Measurements from ENCODE around the gene FDXR. TPM values are rescaled to one million over a fixed set of nuclear protein-coding genes. Genes with fewer than 3 reads are reported as not detected.

FDXR gene
- total RNA-seq, 1 donor: 23.5 TPM

- Histone ChIP-seq H3K27ac (ENCODE audit: low read depth, low read length) (no peak overlapping the region), H3K9me3 (ENCODE audit: low read depth, low read length) (no peaks in the 10 kb centered on the region), H3K4me1 (ENCODE audit: insufficient read depth, low read length) (no peaks in the 10 kb centered on the region), H3K79me2 (ENCODE audit: insufficient read depth, low read length) (no peaks in the 10 kb centered on the region), H3K36me3 (ENCODE audit: insufficient read depth, low read length) (no peaks in the 10 kb centered on the region), H3K4me3 (ENCODE audit: insufficient read depth, low read length) (no peak overlapping the region), H4K20me1 (ENCODE audit: insufficient read depth, low read length) (no peaks in the 10 kb centered on the region), H2AFZ (ENCODE audit: low read length) (no peak overlapping the region), H3K4me2 (ENCODE audit: insufficient read depth, low read length) (no peak overlapping the region), H3K27me3 (ENCODE audit: insufficient read depth, low read length) (peaks cover 52% of the 10 kb centered on the region)
- TF ChIP-seq CTCF (IDR thresholded peaks at IDR 0.05; ENCODE audit: extremely low read depth, low read depth, low read length): no peak
- no peak for DNase-seq (ENCODE audit: insufficient read length, low spot score, missing footprints)
These were observed 20.4 kb downstream of the FDXR start for GRCh38 chr17:74852237-74853047.

GRCh38 chr17:74851612-74852236 lies 21.1 kb downstream of the FDXR start:
- no peak overlapping the region for H3K27ac ChIP-seq (ENCODE audit: low read depth, low read length)
- H3K4me3 ChIP-seq (ENCODE audit: insufficient read depth, low read length): no peak overlapping the region
- H3K27me3 ChIP-seq (ENCODE audit: insufficient read depth, low read length): peaks cover 47% of the 10 kb centered on the region
- H4K20me1 ChIP-seq (ENCODE audit: insufficient read depth, low read length): no peaks in the 10 kb centered on the region
- no peaks in the 10 kb centered on the region for H3K36me3 ChIP-seq (ENCODE audit: insufficient read depth, low read length)
- H2AFZ ChIP-seq (ENCODE audit: low read length): no peak overlapping the region
- no peaks in the 10 kb centered on the region for H3K79me2 ChIP-seq (ENCODE audit: insufficient read depth, low read length)
- H3K9me3 ChIP-seq (ENCODE audit: low read depth, low read length): no peaks in the 10 kb centered on the region
- H3K4me2 ChIP-seq (ENCODE audit: insufficient read depth, low read length): no peak overlapping the region
- no peak for TF ChIP-seq CTCF (IDR thresholded peaks at IDR 0.05; ENCODE audit: extremely low read depth, low read depth, low read length)
- no peak for DNase-seq (ENCODE audit: insufficient read length, low spot score, missing footprints)
- H3K4me1 ChIP-seq (ENCODE audit: insufficient read depth, low read length): no peaks in the 10 kb centered on the region

- no peak for DNase-seq (ENCODE audit: insufficient read length, low spot score, missing footprints)
- no peaks in the 10 kb centered on the region for H3K9me3 ChIP-seq (ENCODE audit: low read depth, low read length)
- no peaks in the 10 kb centered on the region for H3K36me3 ChIP-seq (ENCODE audit: insufficient read depth, low read length)
- H3K79me2 ChIP-seq (ENCODE audit: insufficient read depth, low read length): no peaks in the 10 kb centered on the region
- H3K4me2 ChIP-seq (ENCODE audit: insufficient read depth, low read length): no peak overlapping the region
- H3K4me1 ChIP-seq (ENCODE audit: insufficient read depth, low read length): no peaks in the 10 kb centered on the region
- no peaks in the 10 kb centered on the region for H4K20me1 ChIP-seq (ENCODE audit: insufficient read depth, low read length)
- TF ChIP-seq CTCF (IDR thresholded peaks at IDR 0.05; ENCODE audit: extremely low read depth, low read depth, low read length): no peak
- H3K4me3 ChIP-seq (ENCODE audit: insufficient read depth, low read length): no peak overlapping the region
- no peak overlapping the region for H2AFZ ChIP-seq (ENCODE audit: low read length)
- no peak overlapping the region for H3K27ac ChIP-seq (ENCODE audit: low read depth, low read length)
- H3K27me3 ChIP-seq (ENCODE audit: insufficient read depth, low read length): peaks cover 42% of the 10 kb centered on the region
These were observed 21.9 kb downstream of the FDXR start for GRCh38 chr17:74850914-74851313.

GRCh38 chr17:74850310-74850709 lies 22.5 kb downstream of the FDXR start:
- Histone ChIP-seq H3K4me3 (ENCODE audit: insufficient read depth, low read length) (no peak overlapping the region), H3K9me3 (ENCODE audit: low read depth, low read length) (no peaks in the 10 kb centered on the region), H3K4me2 (ENCODE audit: insufficient read depth, low read length) (no peak overlapping the region), H2AFZ (ENCODE audit: low read length) (no peak overlapping the region), H3K27ac (ENCODE audit: low read depth, low read length) (no peak overlapping the region), H3K79me2 (ENCODE audit: insufficient read depth, low read length) (no peaks in the 10 kb centered on the region), H3K4me1 (ENCODE audit: insufficient read depth, low read length) (no peaks in the 10 kb centered on the region), H3K27me3 (ENCODE audit: insufficient read depth, low read length) (peaks cover 38% of the 10 kb centered on the region), H3K36me3 (ENCODE audit: insufficient read depth, low read length) (no peaks in the 10 kb centered on the region), H4K20me1 (ENCODE audit: insufficient read depth, low read length) (no peaks in the 10 kb centered on the region)
- no peak for TF ChIP-seq CTCF (IDR thresholded peaks at IDR 0.05; ENCODE audit: extremely low read depth, low read depth, low read length)
- DNase-seq (ENCODE audit: insufficient read length, low spot score, missing footprints): no peak

All from osteoblast (primary cell).